OCI-LY1 (cell line): ENCODE results near the gene TICAM2.

Experiments
- CTCF ChIP-seq: fragments of 200-600 bp; sonication (generic), shearing (Covaris generic); IDR thresholded peaks from 2 replicates; pipeline ENCODE4 v1.5.1; 2017; ENCODE audit warnings: mild to moderate bottlenecking, antibody characterized with exemption, low read length, moderate library complexity, mixed read lengths
- EZH2 ChIP-seq: fragments of 200-600 bp; sonication (generic), shearing (Covaris generic); IDR thresholded peaks from 2 replicates; pipeline ENCODE4 v1.8.0; 2017; ENCODE audit warnings: borderline replicate concordance, mixed run types, mild to moderate bottlenecking, antibody characterized with exemption, low read length, moderate library complexity, mixed read lengths

- TF ChIP-seq CTCF (no peak), EZH2 (no peak)
These were observed 21.3 kb downstream of the TICAM2 start for GRCh38 chr5:115580941-115581340.
